Tibial artery (tissue), 4 donors: ENCODE results near the gene PRSS22.

Source experiments
- DNase-seq, 2 donors: peaks; one replicate each; pipeline ENCODE4 v3.0.0-alpha.2; 2019
- H3K27ac ChIP-seq, 2 donors: fragments of 200-600 bp; sonication (generic) in 1 of 2; 1 replicate in 1 of 2; 2 replicates in 1 of 2; pipeline ENCODE4 v1.5.1; 2018 to 2019; ENCODE audit warnings: mild to moderate bottlenecking in 1 of 2
- H3K27me3 ChIP-seq, 2 donors: fragments of 200-600 bp; sonication (generic) in 1 of 2; one replicate each; pipeline versions ENCODE4 v1.5.1 to v1.6.0; 2016 to 2019
- H3K36me3 ChIP-seq, 3 donors: fragments of 200-600 bp; sonication (generic) in 2 of 3; one replicate each; pipeline ENCODE4 v1.5.1; 2016 to 2019; ENCODE audit warnings: mild to moderate bottlenecking in 2 of 3
- H3K4me1 ChIP-seq, 4 donors: fragments of 200-600 bp; sonication (generic) in 2 of 4; 1 replicate in 3 of 4; 2 replicates in 1 of 4; pipeline ENCODE4 v1.5.1; 2016 to 2019
- H3K4me3 ChIP-seq, 2 donors: fragments of 200-600 bp; sonication (generic) in 1 of 2; 1 replicate in 1 of 2; 2 replicates in 1 of 2; pipeline ENCODE4 v1.5.1; 2018 to 2019; ENCODE audit warnings: mild to moderate bottlenecking in 2 of 2
- H3K9me3 ChIP-seq, 3 donors: fragments of 200-600 bp; sonication (generic) in 1 of 3; one replicate each; pipeline ENCODE4 v1.5.1; 2016 to 2019
- intact Hi-C: fragments of 100-400 bp; cut with DNase I; formaldehyde crosslinking; loops from one replicate; pipeline ENCODE4 v1.15.0; 2023; ENCODE audit warnings: low total_unique reads
- TF ChIP-seq, protein P1 (sequence below), 2 experiments: fragments of 200-600 bp in 1 of 2; fragments of 450-650 bp in 1 of 2; IDR thresholded peaks; one replicate each; pipeline ENCODE4 v1.5.1; 2017 to 2019; ENCODE audit warnings: antibody characterized with exemption in 2 of 2, mild to moderate bottlenecking in 1 of 2, moderate library complexity in 1 of 2

Gene PRSS22

GRCh38 chr16:2852731-2853507, 5.1 kb downstream of the PRSS22 start:
- H3K4me3 ChIP-seq = no peak overlapping the region
- H3K27ac ChIP-seq = no peak overlapping the region
- peaks cover 0 to 15% (median 0%) of the 10 kb centered on the region in 3 donors for H3K36me3 ChIP-seq
- intact Hi-C loops = loop anchor here (10.0 kb wide), 1 partner anchor 118 kb away; no protein-coding TSS in a partner anchor
- H3K9me3 ChIP-seq = no peaks in the 10 kb centered on the region
- peaks cover 0 to 67% of the 10 kb centered on the region in 2 donors for H3K27me3 ChIP-seq
- TF ChIP-seq, protein P1, sequence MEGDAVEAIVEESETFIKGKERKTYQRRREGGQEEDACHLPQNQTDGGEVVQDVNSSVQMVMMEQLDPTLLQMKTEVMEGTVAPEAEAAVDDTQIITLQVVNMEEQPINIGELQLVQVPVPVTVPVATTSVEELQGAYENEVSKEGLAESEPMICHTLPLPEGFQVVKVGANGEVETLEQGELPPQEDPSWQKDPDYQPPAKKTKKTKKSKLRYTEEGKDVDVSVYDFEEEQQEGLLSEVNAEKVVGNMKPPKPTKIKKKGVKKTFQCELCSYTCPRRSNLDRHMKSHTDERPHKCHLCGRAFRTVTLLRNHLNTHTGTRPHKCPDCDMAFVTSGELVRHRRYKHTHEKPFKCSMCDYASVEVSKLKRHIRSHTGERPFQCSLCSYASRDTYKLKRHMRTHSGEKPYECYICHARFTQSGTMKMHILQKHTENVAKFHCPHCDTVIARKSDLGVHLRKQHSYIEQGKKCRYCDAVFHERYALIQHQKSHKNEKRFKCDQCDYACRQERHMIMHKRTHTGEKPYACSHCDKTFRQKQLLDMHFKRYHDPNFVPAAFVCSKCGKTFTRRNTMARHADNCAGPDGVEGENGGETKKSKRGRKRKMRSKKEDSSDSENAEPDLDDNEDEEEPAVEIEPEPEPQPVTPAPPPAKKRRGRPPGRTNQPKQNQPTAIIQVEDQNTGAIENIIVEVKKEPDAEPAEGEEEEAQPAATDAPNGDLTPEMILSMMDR (IDR thresholded peaks at IDR 0.05) = no peak
- peaks cover 0 to 11% (median 1%) of the 10 kb centered on the region in 4 donors for H3K4me1 ChIP-seq
- peak in 1 of 2 donors; percentile 57 for DNase-seq

- TF ChIP-seq, protein P1 (IDR thresholded peaks at IDR 0.05) = no peak
- Histone ChIP-seq H3K36me3 (peaks cover 0 to 15% (median 0%) of the 10 kb centered on the region in 3 donors), H3K27me3 (peaks cover 0 to 62% of the 10 kb centered on the region in 2 donors), H3K27ac (no peak overlapping the region), H3K4me3 (no peak overlapping the region), H3K4me1 (peaks cover 0 to 3% (median 0%) of the 10 kb centered on the region in 4 donors), H3K9me3 (no peaks in the 10 kb centered on the region)
- peak in 1 of 2 donors; percentile 56 for DNase-seq
- intact Hi-C loops = loop anchor here (10.0 kb wide), 1 partner anchor 117 kb away; no protein-coding TSS in a partner anchor
Observed at GRCh38 chr16:2852003-2852730, 5.8 kb downstream of the PRSS22 start.

GRCh38 chr16:2848933-2849725, 8.8 kb downstream of the PRSS22 start:
- H3K9me3 ChIP-seq = no peaks in the 10 kb centered on the region
- H3K27ac ChIP-seq = no peak overlapping the region
- intact Hi-C loops = no loop called here
- H3K36me3 ChIP-seq = peaks cover 0 to 7% (median 0%) of the 10 kb centered on the region in 3 donors
- peaks cover 0 to 65% of the 10 kb centered on the region in 2 donors for H3K27me3 ChIP-seq
- no peaks in the 10 kb centered on the region for H3K4me1 ChIP-seq
- DNase-seq = no peak
- no peak overlapping the region for H3K4me3 ChIP-seq
- TF ChIP-seq, protein P1 (IDR thresholded peaks at IDR 0.05) = no peak

DNA sequence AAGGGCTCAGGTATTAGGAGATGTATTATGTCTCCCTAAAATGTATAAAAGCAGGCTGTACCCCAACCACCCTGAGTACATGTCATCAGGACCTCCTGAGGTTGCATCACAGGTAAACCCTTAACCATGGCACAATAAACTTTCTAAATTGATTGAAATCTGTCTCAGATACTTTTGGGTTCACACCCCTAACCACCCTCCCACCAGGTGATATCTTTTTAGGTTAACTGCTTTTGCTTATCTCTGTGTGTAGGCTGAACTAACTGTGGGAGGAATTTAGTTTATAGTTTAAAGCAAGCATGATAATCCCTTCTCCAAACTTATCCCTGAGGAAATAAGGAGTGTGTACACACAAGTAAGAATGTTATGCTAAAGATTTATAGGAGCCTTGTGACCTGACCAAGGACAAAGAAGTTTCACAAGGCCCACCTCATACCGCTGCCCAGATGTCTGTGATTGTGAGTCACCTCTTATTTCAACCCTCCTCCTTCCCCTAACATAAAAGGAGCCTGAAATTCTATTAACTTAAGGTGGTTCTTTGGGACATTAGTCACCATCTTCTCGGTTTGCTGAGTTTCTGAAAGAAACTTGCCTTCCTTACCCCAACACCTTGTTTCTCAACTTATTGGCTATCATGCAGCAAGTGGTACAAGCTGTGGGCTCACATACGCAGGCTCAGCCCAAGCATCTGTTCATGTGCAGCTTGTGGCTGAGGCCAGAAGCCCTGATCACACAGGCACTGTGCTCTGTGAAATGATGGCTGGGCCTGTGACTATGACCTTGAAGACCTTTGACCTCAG, 11.3 kb downstream of the PRSS22 start:
- TF ChIP-seq, protein P1 (IDR thresholded peaks at IDR 0.05) = no peak
- intact Hi-C loops = no loop called here
- Histone ChIP-seq H3K4me3 (no peak overlapping the region), H3K27ac (no peak overlapping the region), H3K36me3 (no peaks in the 10 kb centered on the region), H3K9me3 (no peaks in the 10 kb centered on the region), H3K4me1 (peaks cover 0 to 6% (median 0%) of the 10 kb centered on the region in 4 donors), H3K27me3 (peaks cover 0 to 51% of the 10 kb centered on the region in 2 donors)
- no peak for DNase-seq
